ENCODE results near the gene USP3. TPM values are rescaled to one million over a fixed set of nuclear protein-coding genes. Genes with fewer than 3 reads are reported as not detected.
"Not testable (repeated sequence)": the region's sequence is repeated elsewhere in the genome, so short reads cannot be mapped to it uniquely, and the experiment has no call there.

The USP3 gene
- total and polyA plus RNA-seq, 10 donors, result 29.5 to 136 (median 95.0) TPM

- Histone ChIP-seq H3K4me3 (no peak overlapping the region), H3K27ac (no peak overlapping the region), H3K9me3 (no peaks in the 10 kb centered on the region), H3K36me3 (no peaks in the 10 kb centered on the region), H3K4me1 (peaks cover 40 to 100% (median 87%) of the 10 kb centered on the region in 6 donors), H3K27me3 (replicated peaks in 1 of 7) (no peaks in the 10 kb centered on the region)
- TF ChIP-seq CTCF (IDR thresholded peaks at IDR 0.05 in 8 of 11, conservative IDR thresholded peaks at IDR 0.05 in 3 of 11) (no peak), POLR2AphosphoS5 (IDR thresholded peaks at IDR 0.05) (no peak), POLR2A (IDR thresholded peaks at IDR 0.05) (no peak)
- DNase-seq, result no peak
- intact Hi-C loops (cut with DNase I; ENCODE audit: low total_unique reads), result no loop called here
- 77 to 85% (median 82%) methylated on average over 7 of the region's 7 CpGs for WGBS, 5 donors
Measured at GRCh38 chr15:63530235-63530634, 25.8 kb downstream of the USP3 start.

GRCh38 chr15:63530752-63531299, 26.4 kb downstream of the USP3 start:
- 61 to 76% (median 74%) methylated on average over 3 of the region's 3 CpGs for WGBS, 5 donors
- H3K27me3 ChIP-seq (replicated peaks in 1 of 7), result no peaks in the 10 kb centered on the region
- TF ChIP-seq POLR2AphosphoS5 (IDR thresholded peaks at IDR 0.05) (no peak), CTCF (IDR thresholded peaks at IDR 0.05 in 8 of 11, conservative IDR thresholded peaks at IDR 0.05 in 3 of 11) (no peak), POLR2A (IDR thresholded peaks at IDR 0.05) (no peak)
- H3K36me3 ChIP-seq, result no peaks in the 10 kb centered on the region
- H3K27ac ChIP-seq, result no peak overlapping the region
- no peak overlapping the region for H3K4me3 ChIP-seq
- peaks cover 40 to 100% (median 87%) of the 10 kb centered on the region in 6 donors for H3K4me1 ChIP-seq
- intact Hi-C loops (cut with DNase I; ENCODE audit: low total_unique reads), result no loop called here
- DNase-seq, result no peak
- no peaks in the 10 kb centered on the region for H3K9me3 ChIP-seq

GRCh38 chr15:63531586-63531985, 27.2 kb downstream of the USP3 start:
- Histone ChIP-seq H3K36me3 (peaks cover 0 to under 1% (median 0%) of the 10 kb centered on the region in 6 donors), H3K27ac (no peak overlapping the region), H3K9me3 (no peaks in the 10 kb centered on the region), H3K4me3 (no peak overlapping the region), H3K4me1 (peaks cover 35 to 100% (median 86%) of the 10 kb centered on the region in 6 donors), H3K27me3 (replicated peaks in 1 of 7) (no peaks in the 10 kb centered on the region)
- intact Hi-C loops (cut with DNase I; ENCODE audit: low total_unique reads), result no loop called here
- TF ChIP-seq POLR2AphosphoS5 (IDR thresholded peaks at IDR 0.05) (no peak), CTCF (IDR thresholded peaks at IDR 0.05 in 8 of 11, conservative IDR thresholded peaks at IDR 0.05 in 3 of 11) (peak in 5 of 11 experiments; percentile 25 to 36 (median 29)), POLR2A (IDR thresholded peaks at IDR 0.05) (no peak)
- no peak for DNase-seq
- 76 to 88% (median 81%) methylated on average over 4 of the region's 4 CpGs for WGBS, 5 donors

- H3K27me3 ChIP-seq (replicated peaks in 1 of 7), result no peaks in the 10 kb centered on the region
- TF ChIP-seq POLR2A (IDR thresholded peaks at IDR 0.05) (no peak), POLR2AphosphoS5 (IDR thresholded peaks at IDR 0.05) (no peak), CTCF (IDR thresholded peaks at IDR 0.05 in 8 of 11, conservative IDR thresholded peaks at IDR 0.05 in 3 of 11) (no peak)
- peaks cover 0 to 8% (median 2%) of the 10 kb centered on the region in 6 donors for H3K36me3 ChIP-seq
- H3K4me3 ChIP-seq, result no peak overlapping the region
- no peak overlapping the region for H3K27ac ChIP-seq
- DNase-seq, result no peak
- peaks cover 28 to 100% (median 82%) of the 10 kb centered on the region in 6 donors for H3K4me1 ChIP-seq
- intact Hi-C loops (cut with DNase I; ENCODE audit: low total_unique reads), result no loop called here
- no peaks in the 10 kb centered on the region for H3K9me3 ChIP-seq
- WGBS, 5 donors, result 84 to 87% (median 86%) methylated on average over 5 of the region's 5 CpGs
Measured at GRCh38 chr15:63532307-63532744, 27.9 kb downstream of the USP3 start.

- H3K4me3 ChIP-seq; DNase-seq; H3K9me3 ChIP-seq; intact Hi-C loops (cut with DNase I; ENCODE audit: low total_unique reads); H3K27me3 ChIP-seq (replicated peaks in 1 of 7): not testable (repeated sequence)
- Histone ChIP-seq H3K36me3 (peaks cover 0 to 34% (median 16%) of the 10 kb centered on the region in 6 donors), H3K4me1 (peaks cover 18 to 99% (median 68%) of the 10 kb centered on the region in 6 donors), H3K27ac (peak overlapping the region in 1 of 8 donors; percentile 8)
- WGBS, 5 donors, result 86 to 95% (median 93%) methylated on average over 3 of the region's 3 CpGs
Measured at GRCh38 chr15:63534888-63535287, 30.5 kb downstream of the USP3 start.
